HL-60 (cell line): ENCODE results near the gene PHC2.

ENCODE experiments used
- CTCF ChIP-seq: IDR thresholded peaks from one replicate; pipeline ENCODE4 v1.5.1; 2011; ENCODE audit warnings: low read length, control low read depth, inconsistent platforms; ENCODE audit not compliant: insufficient read depth
- GABPA ChIP-seq: IDR thresholded peaks from 2 replicates; pipeline ENCODE4 v1.6.1; 2012; ENCODE audit warnings: low read depth
- POLR2AphosphoS5 ChIP-seq: IDR thresholded peaks from 2 replicates; pipeline ENCODE4 v1.6.1; 2012; ENCODE audit warnings: low read depth
- REST ChIP-seq: IDR thresholded peaks from 2 replicates; pipeline ENCODE4 v1.6.1; 2012; ENCODE audit warnings: low read depth; ENCODE audit not compliant: insufficient replicate concordance
- SPI1 ChIP-seq: IDR thresholded peaks from 2 replicates; pipeline ENCODE4 v1.6.1; 2012; ENCODE audit warnings: low read depth, mild to moderate bottlenecking, borderline replicate concordance

- TF ChIP-seq CTCF (no peak), POLR2AphosphoS5 (no peak), REST (no peak), SPI1 (no peak), GABPA (no peak)
Measured at GRCh38 chr1:33424610-33425009, 6.3 kb downstream of the PHC2 start.
